ENCODE data around the gene VAV2. TPM values are rescaled to one million over a fixed set of nuclear protein-coding genes. Genes with fewer than 3 reads are reported as not detected.

The VAV2 gene
- total RNA-seq, 2 experiments from 2014 or later = 11.0 to 27.8 TPM

DNA sequence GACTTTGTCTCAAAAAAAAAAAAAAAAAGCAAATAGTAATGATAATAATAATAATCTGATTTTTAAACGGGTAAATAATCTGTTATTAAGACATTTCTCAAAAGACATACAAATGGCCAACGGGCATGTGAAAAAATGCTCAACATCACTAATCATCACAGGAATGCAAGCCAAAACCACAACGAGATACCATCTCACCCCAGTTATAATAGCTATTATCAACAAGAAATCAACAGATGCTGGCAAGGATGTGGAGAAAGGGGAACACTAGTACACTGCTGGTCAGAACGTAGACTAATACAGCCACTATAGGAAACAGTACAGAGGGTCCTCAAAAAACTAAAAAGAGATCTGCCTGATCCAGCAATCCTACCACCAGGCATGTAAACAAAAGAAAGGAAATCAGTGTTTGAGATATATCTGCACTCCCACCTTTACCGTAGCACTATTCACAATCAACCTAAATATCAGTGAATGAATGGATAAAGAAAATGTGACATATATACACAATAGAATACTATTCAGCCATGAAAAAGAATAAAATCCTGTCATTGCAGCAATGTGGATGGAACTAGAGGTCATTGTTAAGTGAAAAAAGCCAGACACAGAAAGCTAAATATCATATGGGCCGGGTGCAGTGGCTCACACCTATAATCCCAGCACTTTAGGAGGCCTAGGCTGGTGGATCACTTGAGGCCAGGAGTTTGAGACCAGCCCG, 24.9 kb downstream of the VAV2 start:
- H4K20me1 ChIP-seq (ENCODE audit: insufficient read depth, low read length) = no peaks in the 10 kb centered on the region
- H3K79me2 ChIP-seq (ENCODE audit: insufficient read depth, low read depth, low read length) = peaks cover 20% of the 10 kb centered on the region
- CTCF ChIA-PET (ENCODE audit: unreplicated experiment) = interaction anchor here (1.0 kb wide), 1 partner anchor 12 kb away, joined by 3 read pairs; no protein-coding TSS in a partner anchor

DNA sequence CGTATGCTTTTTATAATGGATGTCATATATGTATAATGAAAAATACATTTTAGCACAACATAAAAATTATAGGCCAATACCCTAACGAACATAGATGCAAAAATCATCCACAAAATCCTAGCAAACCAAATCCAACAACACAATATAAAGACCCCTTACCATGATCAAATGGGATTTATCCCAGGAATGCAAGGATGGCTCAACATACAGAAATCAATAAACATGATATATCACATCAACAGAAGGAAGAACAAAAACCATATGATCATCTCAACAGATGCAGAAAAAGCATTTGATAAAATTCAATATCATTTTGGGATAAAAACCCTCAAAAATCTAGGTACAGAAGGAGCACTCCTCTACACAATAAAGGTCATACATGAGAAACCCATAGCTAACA, 27.7 kb downstream of the VAV2 start:
- Histone ChIP-seq H2AFZ (ENCODE audit: low read length) (no peak overlapping the region), H3K27ac (ENCODE audit: low read depth, low read length, poor library complexity, severe bottlenecking) (no peak overlapping the region), H3K4me2 (ENCODE audit: low read length) (no peak overlapping the region), H3K9me3 (ENCODE audit: low read length) (0 out of 2 replicates have a peak, but pooled peaks cover 6% of the 10 kb centered on the region), H3K4me1 (ENCODE audit: insufficient read depth, low read length, poor library complexity, severe bottlenecking) (peaks cover 40% of the 10 kb centered on the region), H3K9me2 (ENCODE audit: insufficient read depth, low read length) (no peaks in the 10 kb centered on the region), H3K79me2 (ENCODE audit: insufficient read depth, low read depth, low read length) (peaks cover 38% of the 10 kb centered on the region), H3K4me3 (ENCODE audit: low read depth, low read length, poor library complexity, severe bottlenecking) (no peak overlapping the region), H4K20me1 (ENCODE audit: insufficient read depth, low read length) (no peaks in the 10 kb centered on the region), H3K36me3 (ENCODE audit: insufficient read depth, low read length) (peaks cover 6% of the 10 kb centered on the region; the same call in 1 of the 2 replicates)
- BruUV-seq (replicated peaks) = no TSS peak
- intact Hi-C loops (cut with micrococcal nuclease; ENCODE audit: unreplicated experiment) = no loop called here
- DNase-seq (ENCODE audit: low spot score) = no peak
- ChIA-PET POLR2A (no interaction called here), CTCF (ENCODE audit: unreplicated experiment) (no interaction called here)
- TF ChIP-seq, protein P1, sequence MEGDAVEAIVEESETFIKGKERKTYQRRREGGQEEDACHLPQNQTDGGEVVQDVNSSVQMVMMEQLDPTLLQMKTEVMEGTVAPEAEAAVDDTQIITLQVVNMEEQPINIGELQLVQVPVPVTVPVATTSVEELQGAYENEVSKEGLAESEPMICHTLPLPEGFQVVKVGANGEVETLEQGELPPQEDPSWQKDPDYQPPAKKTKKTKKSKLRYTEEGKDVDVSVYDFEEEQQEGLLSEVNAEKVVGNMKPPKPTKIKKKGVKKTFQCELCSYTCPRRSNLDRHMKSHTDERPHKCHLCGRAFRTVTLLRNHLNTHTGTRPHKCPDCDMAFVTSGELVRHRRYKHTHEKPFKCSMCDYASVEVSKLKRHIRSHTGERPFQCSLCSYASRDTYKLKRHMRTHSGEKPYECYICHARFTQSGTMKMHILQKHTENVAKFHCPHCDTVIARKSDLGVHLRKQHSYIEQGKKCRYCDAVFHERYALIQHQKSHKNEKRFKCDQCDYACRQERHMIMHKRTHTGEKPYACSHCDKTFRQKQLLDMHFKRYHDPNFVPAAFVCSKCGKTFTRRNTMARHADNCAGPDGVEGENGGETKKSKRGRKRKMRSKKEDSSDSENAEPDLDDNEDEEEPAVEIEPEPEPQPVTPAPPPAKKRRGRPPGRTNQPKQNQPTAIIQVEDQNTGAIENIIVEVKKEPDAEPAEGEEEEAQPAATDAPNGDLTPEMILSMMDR (conservative IDR thresholded peaks at IDR 0.05; ENCODE audit: low read length) = no peak
- no peak for TF ChIP-seq EZH2phosphoT487 (IDR thresholded peaks at IDR 0.05; ENCODE audit: borderline replicate concordance, low read depth, low read length)

More for the DNA sequence above, 24.9 kb downstream of the VAV2 start:
- Histone ChIP-seq H3K27ac (ENCODE audit: low read depth, low read length, poor library complexity, severe bottlenecking) (no peak overlapping the region), H3K36me3 (ENCODE audit: insufficient read depth, low read length) (peaks cover 6% of the 10 kb centered on the region; the same call in 1 of the 2 replicates), H3K9me2 (ENCODE audit: insufficient read depth, low read length) (no peaks in the 10 kb centered on the region), H3K4me1 (ENCODE audit: insufficient read depth, low read length, poor library complexity, severe bottlenecking) (peaks cover 13% of the 10 kb centered on the region), H3K4me2 (ENCODE audit: low read length) (no peak overlapping the region), H3K4me3 (ENCODE audit: low read depth, low read length, poor library complexity, severe bottlenecking) (no peak overlapping the region), H2AFZ (ENCODE audit: low read length) (no peak overlapping the region), H3K9me3 (ENCODE audit: low read length) (0 out of 2 replicates have a peak, but pooled peaks cover 6% of the 10 kb centered on the region)
- TF ChIP-seq, protein P1 (conservative IDR thresholded peaks at IDR 0.05; ENCODE audit: low read length) = no peak
- TF ChIP-seq EZH2phosphoT487 (IDR thresholded peaks at IDR 0.05; ENCODE audit: borderline replicate concordance, low read depth, low read length) = no peak
- POLR2A ChIA-PET = no interaction called here
- no TSS peak for BruUV-seq (replicated peaks)
- intact Hi-C loops (cut with micrococcal nuclease; ENCODE audit: unreplicated experiment) = no loop called here
- no peak for DNase-seq (ENCODE audit: low spot score)

- peaks cover 50% of the 10 kb centered on the region for H3K4me1 ChIP-seq (ENCODE audit: insufficient read depth, low read length, poor library complexity, severe bottlenecking)
Measured at GRCh38 chr9:133963166-133963565, 29.0 kb downstream of the VAV2 start.

More at GRCh38 chr9:133963166-133963565, 29.0 kb downstream of the VAV2 start:
- POLR2A ChIA-PET = no interaction called here
- Histone ChIP-seq H3K36me3 (ENCODE audit: insufficient read depth, low read length) (peaks cover 6% of the 10 kb centered on the region; the same call in 1 of the 2 replicates), H3K4me2 (ENCODE audit: low read length) (no peak overlapping the region), H3K79me2 (ENCODE audit: insufficient read depth, low read depth, low read length) (peaks cover 42% of the 10 kb centered on the region), H3K27ac (ENCODE audit: low read depth, low read length, poor library complexity, severe bottlenecking) (no peak overlapping the region), H3K9me2 (ENCODE audit: insufficient read depth, low read length) (no peaks in the 10 kb centered on the region), H2AFZ (ENCODE audit: low read length) (no peak overlapping the region), H3K9me3 (ENCODE audit: low read length) (0 out of 2 replicates have a peak, but pooled peaks cover 6% of the 10 kb centered on the region), H4K20me1 (ENCODE audit: insufficient read depth, low read length) (no peaks in the 10 kb centered on the region), H3K4me3 (ENCODE audit: low read depth, low read length, poor library complexity, severe bottlenecking) (no peak overlapping the region)
- DNase-seq (ENCODE audit: low spot score) = no peak
- no TSS peak for BruUV-seq (replicated peaks)
- TF ChIP-seq EZH2phosphoT487 (IDR thresholded peaks at IDR 0.05; ENCODE audit: borderline replicate concordance, low read depth, low read length) = no peak
- TF ChIP-seq, protein P1 (conservative IDR thresholded peaks at IDR 0.05; ENCODE audit: low read length) = no peak
- intact Hi-C loops (cut with micrococcal nuclease; ENCODE audit: unreplicated experiment) = no loop called here
- CTCF ChIA-PET (ENCODE audit: unreplicated experiment) = interaction anchor here (0.6 kb wide), 1 partner anchor 199 kb away, joined by 3 read pairs; no protein-coding TSS in a partner anchor
